HCT116 (cell line): ENCODE results near the gene TBXAS1. TPM values are rescaled to one million over a fixed set of nuclear protein-coding genes. Genes with fewer than 3 reads are reported as not detected.

Experiments
- ATAC-seq: fragments of 200-7000 bp; cut with Tn5 transposase; 2 replicates; pipeline ENCODE4 v1.9.1; 2020; ENCODE audit warnings: mild to moderate bottlenecking, moderate library complexity
- BruUV-seq: library from RNA; stranded (reverse); fragments of 400-500 nt; replicated peaks from 2 replicates; lab custom pipeline; 2021; lab: Mats Ljungman, UMichigan
- CTCF ChIA-PET: fragments of 300-600 bp; sonication (Branson Sonifier 250); formaldehyde crosslinking; loops from one replicate; lab custom pipeline; 2021; ENCODE audit warnings: antibody characterized with exemption; lab: Charles Lee
- POLR2A ChIA-PET: fragments of 300-600, 350-600 bp; sonication (Branson Sonifier 250); formaldehyde crosslinking; loops from one replicate; lab custom pipeline; 2021; ENCODE audit warnings: antibody characterized with exemption; lab: Charles Lee
- RAD21 ChIA-PET, 2 experiments: fragments of 300-600 bp; sonication (Branson Sonifier 250); formaldehyde crosslinking; loops; one replicate each; lab custom pipeline; 2023; ENCODE audit warnings: low total read pairs in 2 of 2; ENCODE audit not compliant: uncharacterized antibody in 2 of 2, unreplicated experiment in 2 of 2, low non-redundant PET in 1 of 2; lab: Charles Lee
- DNase-seq: peaks from one replicate; pipeline ENCODE4 v3.0.0-alpha.2; 2010; ENCODE audit warnings: low read depth, low spot score
- H2AFZ ChIP-seq: fragments of 200-600 bp; shearing (Covaris generic), sonication (generic); 2 replicates; pipeline ENCODE4 v1.6.1; 2017; ENCODE audit warnings: low read depth, mixed run types, mixed read lengths, antibody characterized with exemption, low read length; ENCODE audit not compliant: poor library complexity, severe bottlenecking
- H3K27ac ChIP-seq: 2 replicates; pipeline ENCODE4 v1.5.1; 2012; ENCODE audit warnings: low read depth, low read length
- H3K27me3 ChIP-seq: fragments of 200-600 bp; sonication (generic); 2 replicates; pipeline ENCODE4 v1.6.1; 2016; ENCODE audit warnings: mixed run types, low read length, mixed read lengths; ENCODE audit not compliant: insufficient read depth
- H3K36me3 ChIP-seq, 2 experiments: fragments of 200-500 bp in 1 of 2; fragments of 200-600 bp in 1 of 2; sonication (Bioruptor generic) in 1 of 2; sonication (generic) in 1 of 2; 2 replicates each; pipeline versions ENCODE4 v1.5.1 to v1.6.1; 2014 to 2016; ENCODE audit warnings: low read length in 2 of 2, inconsistent platforms in 1 of 2, mixed read lengths in 1 of 2, mixed run types in 1 of 2; ENCODE audit not compliant: insufficient read depth in 2 of 2, control insufficient read depth in 1 of 2
- H3K4me1 ChIP-seq, 2 experiments: fragments of 200-600 bp in 1 of 2; sonication (generic) in 1 of 2; 2 replicates each; pipeline versions ENCODE4 v1.5.1 to v1.6.1; 2012 to 2017; ENCODE audit warnings: low read length in 2 of 2, inconsistent platforms in 1 of 2, mild to moderate bottlenecking in 1 of 2, mixed read lengths in 1 of 2, mixed run types in 1 of 2, moderate library complexity in 1 of 2; ENCODE audit not compliant: insufficient read depth in 2 of 2, control insufficient read depth in 1 of 2
- H3K4me2 ChIP-seq: fragments of 200-600 bp; sonication (generic); 2 replicates; pipeline ENCODE4 v1.6.1; 2017; ENCODE audit warnings: mixed run types, low read length, mixed read lengths
- H3K4me3 ChIP-seq, 2 experiments: fragments of 200-600 bp in 1 of 2; sonication (generic) in 1 of 2; replicated peaks in 1 of 2; 2 replicates each; pipeline ENCODE4 v1.5.1; 2011 to 2016; ENCODE audit warnings: low read length in 2 of 2, control low read depth in 1 of 2, low read depth in 1 of 2, mild to moderate bottlenecking in 1 of 2, mixed read lengths in 1 of 2, mixed run types in 1 of 2
- H3K79me2 ChIP-seq: fragments of 200-600 bp; sonication (generic); 2 replicates; pipeline ENCODE4 v1.6.1; 2017; ENCODE audit warnings: mild to moderate bottlenecking, mixed run types, low read length, moderate library complexity, mixed read lengths; ENCODE audit not compliant: insufficient read depth
- H3K9ac ChIP-seq: fragments of 200-600 bp; sonication (generic); 2 replicates; pipeline ENCODE4 v1.6.1; 2016; ENCODE audit warnings: low read length, mixed read lengths
- H3K9me2 ChIP-seq: fragments of 200-600 bp; sonication (generic), shearing (Covaris generic); 2 replicates; pipeline ENCODE4 v1.6.1; 2017; ENCODE audit warnings: mixed run types, mild to moderate bottlenecking, moderate library complexity; ENCODE audit not compliant: insufficient read depth
- H3K9me3 ChIP-seq, 2 experiments: fragments of 200-500 bp in 1 of 2; fragments of 200-600 bp in 1 of 2; sonication (Bioruptor generic) in 1 of 2; sonication (generic) in 1 of 2; 2 replicates each; pipeline ENCODE4 v1.6.1; 2014 to 2017; ENCODE audit warnings: low read length in 2 of 2, mixed read lengths in 2 of 2, inconsistent platforms in 1 of 2, low read depth in 1 of 2, mild to moderate bottlenecking in 1 of 2, mixed run types in 1 of 2, moderate library complexity in 1 of 2; ENCODE audit not compliant: control insufficient read depth in 1 of 2, insufficient read depth in 1 of 2
- H4K20me1 ChIP-seq: fragments of 200-600 bp; sonication (generic), shearing (Covaris generic); 2 replicates; pipeline ENCODE4 v1.6.1; 2017; ENCODE audit warnings: mixed run types, mild to moderate bottlenecking, moderate library complexity; ENCODE audit not compliant: insufficient read depth
- CTCF ChIP-seq, 3 experiments: fragments of 200-600 bp in 1 of 3; sonication (generic) in 1 of 3; IDR thresholded peaks in 2 of 3; conservative IDR thresholded peaks in 1 of 3; 2 replicates each; pipeline ENCODE4 v1.5.1; 2012 to 2017; ENCODE audit warnings: low read depth in 2 of 3, low read length in 2 of 3, antibody characterized with exemption in 1 of 3, borderline replicate concordance in 1 of 3, control low read depth in 1 of 3, mild to moderate bottlenecking in 1 of 3, mixed read lengths in 1 of 3, mixed run types in 1 of 3, moderate library complexity in 1 of 3; ENCODE audit not compliant: insufficient read depth in 1 of 3
- EGR1 ChIP-seq: IDR thresholded peaks from 2 replicates; pipeline ENCODE4 v1.6.1; 2012; ENCODE audit warnings: low read depth
- EZH2phosphoT487 ChIP-seq: fragments of 200-600 bp; IDR thresholded peaks from 2 replicates; pipeline ENCODE4 v1.6.1; 2018; ENCODE audit warnings: antibody characterized with exemption, borderline replicate concordance
- RAD21 ChIP-seq: IDR thresholded peaks from 2 replicates; pipeline ENCODE4 v1.6.1; 2012; ENCODE audit warnings: low read depth, mild to moderate bottlenecking
- SRF ChIP-seq: IDR thresholded peaks from 2 replicates; pipeline ENCODE4 v1.6.1; 2012; ENCODE audit warnings: low read depth
- ZBTB33 ChIP-seq: IDR thresholded peaks from 2 replicates; pipeline ENCODE4 v1.6.1; 2011; ENCODE audit warnings: mild to moderate bottlenecking, low read length, moderate library complexity; ENCODE audit not compliant: insufficient replicate concordance; ENCODE audit errors: extremely low read depth
- ZNF274 ChIP-seq: fragments of 200-500 bp; sonication (Bioruptor generic); IDR thresholded peaks from 2 replicates; pipeline ENCODE4 v1.6.1; 2014; ENCODE audit warnings: mild to moderate bottlenecking, low read depth, low read length, inconsistent platforms
- intact Hi-C: fragments of 100-400 bp; cut with micrococcal nuclease; formaldehyde crosslinking; loops from 2 replicates; pipeline ENCODE4 v1.10.0; 2022
- total RNA-seq: library from RNA; stranded (reverse); gene quantifications from one replicate; pipeline ENCODE4 v1.2.1, GENCODE V29; 2021; ENCODE audit not compliant: unreplicated experiment

TBXAS1 gene
- total RNA-seq, 1 experiment from 2014 or later, result 1.4 TPM

GRCh38 chr7:139827042-139827441 is 2.0 kb upstream of the TBXAS1 start:
- no peak overlapping the region for H2AFZ ChIP-seq
- POLR2A ChIA-PET, result no interaction called here
- RAD21 ChIA-PET, result no interaction called here
- TF ChIP-seq ZBTB33, result no peak
- TF ChIP-seq ZNF274, result no peak
- TF ChIP-seq EGR1, result no peak
- peak; percentile 21 to 53 (median 27); a peak in 2 of 6 replicates for TF ChIP-seq CTCF (IDR thresholded peaks at IDR 0.05 in 2 of 3, conservative IDR thresholded peaks at IDR 0.05 in 1 of 3; ENCODE audit: borderline replicate concordance in 1 of 3, insufficient read depth in 1 of 3, low read depth in 2 of 3, low read length in 2 of 3)
- no peak for TF ChIP-seq EZH2phosphoT487
- TF ChIP-seq SRF, result no peak
- peak; percentile 71 for TF ChIP-seq RAD21
- TF ChIP-seq, all 23 proteins: peak for 2
- no peaks in the 10 kb centered on the region for H4K20me1 ChIP-seq
- H3K4me1 ChIP-seq, result peaks cover 0 to 7% of the 10 kb centered on the region in 2 experiments; a peak in 2 of 4 replicates
- peak; percentile 67 for ATAC-seq
- intact Hi-C loops, result loop anchor here (2.0 kb wide), 1 partner anchor 180 kb away; no protein-coding TSS in a partner anchor
- no peak overlapping the region for H3K27ac ChIP-seq
- no peak overlapping the region for H3K9ac ChIP-seq
- CTCF ChIA-PET, result interaction anchor here (1.0 to 1.3 kb wide), 2 partner anchors 181 to 206 kb away, joined by 4 read pairs; no protein-coding TSS in a partner anchor
- no TSS peak for BruUV-seq
- H3K27me3 ChIP-seq, result peaks cover 17% of the 10 kb centered on the region; the same call in 1 of the 2 replicates
- H3K79me2 ChIP-seq, result no peaks in the 10 kb centered on the region
- H3K36me3 ChIP-seq, result no peaks in the 10 kb centered on the region
- H3K4me2 ChIP-seq, result no peak overlapping the region
- H3K9me3 ChIP-seq, result no peaks in the 10 kb centered on the region
- DNase-seq, result peak; percentile 7
- no peaks in the 10 kb centered on the region for H3K9me2 ChIP-seq
- no peak overlapping the region for H3K4me3 ChIP-seq
